DOHH2 (cell line): ENCODE results near the gene IL20.

Experiments
- CTCF ChIP-seq: fragments of 200-600 bp; sonication (generic); IDR thresholded peaks from one replicate; pipeline ENCODE4 v1.5.1; 2014; ENCODE audit warnings: antibody characterized with exemption, mild to moderate bottlenecking, low read depth, low read length; ENCODE audit not compliant: poor library complexity, severe bottlenecking
- EZH2phosphoT487 ChIP-seq: fragments of 200-600 bp; sonication (generic); IDR thresholded peaks from 2 replicates; pipeline ENCODE4 v1.6.1; 2017; ENCODE audit warnings: borderline replicate concordance, mild to moderate bottlenecking, antibody characterized with exemption, low read length, moderate library complexity, mixed read lengths

GRCh38 chr1:206875752-206876377 is 10.4 kb downstream of the IL20 start:
- TF ChIP-seq CTCF (no peak), EZH2phosphoT487 (no peak)
